Spleen (tissue), 11 donors: ENCODE results near the gene AP1G2. TPM values are rescaled to one million over a fixed set of nuclear protein-coding genes. Genes with fewer than 3 reads are reported as not detected.
"Not testable (repeated sequence)": the region's sequence is repeated elsewhere in the genome, so short reads cannot be mapped to it uniquely, and the experiment has no call there.

Experiments
- DNase-seq: peaks from one replicate; pipeline ENCODE4 v3.0.0-alpha.2; 2020
- H3K27ac ChIP-seq, 8 donors: fragments of 200-600 bp; sonication (generic) in 7 of 8; 1 replicate in 4 of 8; 2 replicates in 4 of 8; pipeline versions ENCODE4 v1.5.0 to v1.8.0; 2016 to 2021; ENCODE audit warnings: inconsistent platforms in 4 of 8, mild to moderate bottlenecking in 4 of 8, moderate library complexity in 1 of 8
- H3K27me3 ChIP-seq, 7 donors: fragments of 200-600 bp; sonication (generic) in 6 of 7; replicated peaks in 1 of 7; 1 replicate in 4 of 7; 2 replicates in 3 of 7; pipeline versions ENCODE4 v1.5.0 to v1.8.0; 2016 to 2021; ENCODE audit warnings: inconsistent platforms in 3 of 7, mild to moderate bottlenecking in 1 of 7
- H3K36me3 ChIP-seq, 6 donors: fragments of 200-600 bp; sonication (generic) in 5 of 6; 1 replicate in 4 of 6; 2 replicates in 2 of 6; pipeline versions ENCODE4 v1.5.0 to v1.8.0; 2016 to 2021; ENCODE audit warnings: inconsistent platforms in 2 of 6
- H3K4me1 ChIP-seq, 6 donors: fragments of 200-600 bp; sonication (generic) in 5 of 6; 1 replicate in 3 of 6; 2 replicates in 3 of 6; pipeline versions ENCODE4 v1.5.0 to v1.8.0; 2016 to 2021; ENCODE audit warnings: inconsistent platforms in 3 of 6
- H3K4me3 ChIP-seq, 8 donors: fragments of 200-600 bp; sonication (generic) in 7 of 8; 1 replicate in 4 of 8; 2 replicates in 4 of 8; pipeline versions ENCODE4 v1.5.0 to v1.8.0; 2016 to 2021; ENCODE audit warnings: inconsistent platforms in 4 of 8, mild to moderate bottlenecking in 4 of 8, moderate library complexity in 2 of 8
- H3K9me3 ChIP-seq, 8 donors: fragments of 200-600 bp; sonication (generic) in 7 of 8; 1 replicate in 4 of 8; 2 replicates in 4 of 8; pipeline versions ENCODE4 v1.5.0 to v1.8.0; 2016 to 2021; ENCODE audit warnings: inconsistent platforms in 4 of 8
- CTCF ChIP-seq, 11 experiments: fragments of 200-600 bp in 7 of 11; fragments of 450-650 bp in 4 of 11; sonication (generic) in 4 of 11; IDR thresholded peaks in 8 of 11; conservative IDR thresholded peaks in 3 of 11; 1 replicate in 7 of 11; 2 replicates in 4 of 11; pipeline versions ENCODE4 v1.4.0 to v1.8.0; 2016 to 2021; ENCODE audit warnings: antibody characterized with exemption in 11 of 11, inconsistent platforms in 4 of 11, mild to moderate bottlenecking in 1 of 11
- POLR2A ChIP-seq, 3 donors: fragments of 450-650 bp; IDR thresholded peaks; one replicate each; pipeline ENCODE4 v1.5.1; 2017; ENCODE audit warnings: antibody characterized with exemption in 3 of 3, mild to moderate bottlenecking in 1 of 3
- POLR2AphosphoS5 ChIP-seq, 3 donors: sonication (generic); formaldehyde crosslinking; IDR thresholded peaks; one replicate each; pipeline ENCODE4 v1.5.1; 2017; ENCODE audit warnings: antibody characterized with exemption in 3 of 3
- WGBS, 5 donors: extraction: QIAGEN DNeasy Blood & Tissue Kit in 3 of 5; methylation state at CpG; one replicate each; pipeline versions ENCODE4 v1.1.5 to v1.1.7; 2013 to 2018; 5-methylcytosine and 5-hydroxymethylcytosine counted together
- intact Hi-C: fragments of 100-400 bp; cut with DNase I; formaldehyde crosslinking; loops from one replicate; pipeline ENCODE4 v1.15.0; 2023; ENCODE audit warnings: low total_unique reads
- polyA plus RNA-seq, 3 donors: library from polyadenylated mRNA; stranded (reverse); fragments of 200-250 nt; gene quantifications; one replicate each; pipeline ENCODE4 v1.2.1, GENCODE V29; 2013
- total RNA-seq, 7 donors: library from RNA; depleted of rRNA in 3 of 7; stranded (reverse); fragments of >200 nt in 3 of 7; fragmentation: NEBNext Ultra II Directional in 4 of 7; extraction: Animal tissue kit (Norgen Biotek cat#: 25700) in 4 of 7; gene quantifications; one replicate each; pipeline versions ENCODE4 v1.1.0 to v1.2.1, GENCODE V29; 2016 to 2021
- donor health status: healthy with polysubstance abuse.
- donor health status: DM: no; HTN: no; CAD: no; lungs with moderate emphysema.
- donor health status: DM: no; HTN: no; CAD: no.
- donor health status: Bipolar disorder and iron deficiency.
- donor health status: healthy.
- donor health status: DM: no; HTN: no; CAD: no.
- donor health status: DM: yes; HTN: yes; CAD: no.

The AP1G2 gene
- total and polyA plus RNA-seq, 10 donors = 126 to 267 (median 187) TPM

GRCh38 chr14:23588884-23589598 lies 21.4 kb upstream of the AP1G2 start:
- H3K27ac ChIP-seq = peak overlapping the region in 2 of 8 donors; percentile 5 to 8
- peak; percentile 92 for DNase-seq
- intact Hi-C loops = loop anchor here (5.0 kb wide), 1 partner anchor 338 kb away; no protein-coding TSS in a partner anchor
- 9 to 17% (median 15%) methylated on average over 4 to 5 of the region's 5 CpGs for WGBS, 5 donors
- no peaks in the 10 kb centered on the region for H3K36me3 ChIP-seq
- no peaks in the 10 kb centered on the region for H3K9me3 ChIP-seq
- no peak overlapping the region for H3K4me3 ChIP-seq
- TF ChIP-seq POLR2AphosphoS5 (IDR thresholded peaks at IDR 0.05) = peak; percentile 30 to 82 (median 73)
- peak; percentile 55 to 94 (median 79) for TF ChIP-seq CTCF (IDR thresholded peaks at IDR 0.05 in 8 of 11, conservative IDR thresholded peaks at IDR 0.05 in 3 of 11)
- TF ChIP-seq POLR2A (IDR thresholded peaks at IDR 0.05) = no peak
- peaks cover 6 to 11% (median 9%) of the 10 kb centered on the region in 6 donors for H3K4me1 ChIP-seq
- H3K27me3 ChIP-seq = peaks cover 0 to 15% (median 0%) of the 10 kb centered on the region in 7 donors

GRCh38 chr14:23584527-23585203 lies 17.1 kb upstream of the AP1G2 start:
- DNase-seq = not testable (repeated sequence)
- WGBS, 5 donors = 91 to 95% (median 93%) methylated on average over 2 to 24 of the region's 26 CpGs

GRCh38 chr14:23583761-23584526 lies 16.4 kb upstream of the AP1G2 start:
- H3K36me3 ChIP-seq, H3K9me3 ChIP-seq, intact Hi-C loops, H3K27ac ChIP-seq, DNase-seq, H3K4me1 ChIP-seq, H3K4me3 ChIP-seq: not testable (repeated sequence)
- WGBS, 5 donors = 74 to 82% (median 80%) methylated on average over 24 to 25 of the region's 25 CpGs
- peaks cover 0 to 52% (median 4%) of the 10 kb centered on the region in 7 donors for H3K27me3 ChIP-seq

More at GRCh38 chr14:23584527-23585203, 17.1 kb upstream of the AP1G2 start:
- not testable (repeated sequence) for H3K36me3 ChIP-seq, H3K4me3 ChIP-seq, H3K4me1 ChIP-seq, H3K9me3 ChIP-seq, H3K27ac ChIP-seq
- peaks cover 0 to 44% (median 0%) of the 10 kb centered on the region in 7 donors for H3K27me3 ChIP-seq
- intact Hi-C loops = loop anchor here (5.0 kb wide), 1 partner anchor 343 kb away; no protein-coding TSS in a partner anchor

- 84 to 87% (median 86%) methylated on average over 3 of the region's 3 CpGs for WGBS, 5 donors
- no peak for TF ChIP-seq CTCF (IDR thresholded peaks at IDR 0.05 in 8 of 11, conservative IDR thresholded peaks at IDR 0.05 in 3 of 11)
- no peak for TF ChIP-seq POLR2AphosphoS5 (IDR thresholded peaks at IDR 0.05)
- no peak for TF ChIP-seq POLR2A (IDR thresholded peaks at IDR 0.05)
- Histone ChIP-seq H3K4me3 (no peak overlapping the region), H3K27me3 (peaks cover 0 to 60% (median 12%) of the 10 kb centered on the region in 7 donors), H3K27ac (no peak overlapping the region), H3K36me3 (no peaks in the 10 kb centered on the region), H3K4me1 (peaks cover 0 to 11% (median 0%) of the 10 kb centered on the region in 6 donors), H3K9me3 (no peaks in the 10 kb centered on the region)
- DNase-seq = no peak
- intact Hi-C loops = no loop called here
Measured at GRCh38 chr14:23582906-23583760, 15.5 kb upstream of the AP1G2 start.
